Measurements from ENCODE around the gene FATE1.

Gene FATE1

GRCh38 chrX:151724563-151725337 lies 8.9 kb downstream of the FATE1 start:
- DNase-seq (ENCODE audit: low read depth), result no peak
- no peak for TF ChIP-seq CTCF (IDR thresholded peaks at IDR 0.05; ENCODE audit: control insufficient read depth, insufficient read depth, low read depth, low read length, missing control alignments)
- no peak overlapping the region for H3K4me3 ChIP-seq (ENCODE audit: control insufficient read depth, low read depth, low read length)

- no peak overlapping the region for H3K4me3 ChIP-seq (ENCODE audit: control insufficient read depth, low read depth, low read length)
- DNase-seq (ENCODE audit: low read depth), result no peak
- no peak for TF ChIP-seq CTCF (IDR thresholded peaks at IDR 0.05; ENCODE audit: control insufficient read depth, insufficient read depth, low read depth, low read length, missing control alignments)
These were observed 9.4 kb downstream of the FATE1 start for GRCh38 chrX:151725338-151725614.

- H3K4me3 ChIP-seq (ENCODE audit: control insufficient read depth, low read depth, low read length), result no peak overlapping the region
- TF ChIP-seq CTCF (IDR thresholded peaks at IDR 0.05; ENCODE audit: control insufficient read depth, insufficient read depth, low read depth, low read length, missing control alignments), result no peak
- DNase-seq (ENCODE audit: low read depth), result no peak
These were observed 10.9 kb downstream of the FATE1 start for GRCh38 chrX:151726751-151727150.

GRCh38 chrX:151727346-151727745 lies 11.5 kb downstream of the FATE1 start:
- no peak for TF ChIP-seq CTCF (IDR thresholded peaks at IDR 0.05; ENCODE audit: control insufficient read depth, insufficient read depth, low read depth, low read length, missing control alignments)
- no peak for DNase-seq (ENCODE audit: low read depth)
- H3K4me3 ChIP-seq (ENCODE audit: control insufficient read depth, low read depth, low read length), result no peak overlapping the region

GRCh38 chrX:151729056-151729725 lies 13.4 kb downstream of the FATE1 start:
- no peak for DNase-seq (ENCODE audit: low read depth)
- no peak for TF ChIP-seq CTCF (IDR thresholded peaks at IDR 0.05; ENCODE audit: control insufficient read depth, insufficient read depth, low read depth, low read length, missing control alignments)
- H3K4me3 ChIP-seq (ENCODE audit: control insufficient read depth, low read depth, low read length), result no peak overlapping the region

GRCh38 chrX:151734446-151734845 lies 18.6 kb downstream of the FATE1 start, which contains the start of gene CNGA2:
Gene CNGA2 (plus strand): TSS chrX:151734746. CDS start chrX:151738484, 3,738 bp downstream.
- DNase-seq (ENCODE audit: low read depth), result no peak
- TF ChIP-seq CTCF (IDR thresholded peaks at IDR 0.05; ENCODE audit: control insufficient read depth, insufficient read depth, low read depth, low read length, missing control alignments), result no peak
- no peak within 1 kb of the TSS for H3K4me3 ChIP-seq (ENCODE audit: control insufficient read depth, low read depth, low read length)
